NT2/D1 (cell line): ENCODE measurements around the gene HIP1.

ENCODE experiments used
- YY1 ChIP-seq: IDR thresholded peaks from 2 replicates; pipeline ENCODE4 v1.6.1; 2011; ENCODE audit not compliant: insufficient read length, insufficient read depth
- ZNF274 ChIP-seq: IDR thresholded peaks from 2 replicates; pipeline ENCODE4 v1.6.1; 2011; ENCODE audit warnings: mild to moderate bottlenecking, low read depth, low read length

- TF ChIP-seq YY1 = no peak
- TF ChIP-seq ZNF274 = no peak
Measured at GRCh38 chr7:75571209-75571608, 167.5 kb downstream of the HIP1 start.
